GM13977 (cell line): ENCODE measurements around the gene IL3RA.

Experiments used
- DNase-seq: peaks from one replicate; pipeline ENCODE4 v3.0.0; 2012; ENCODE audit warnings: low spot score
- in situ Hi-C: fragments of 300-500 bp; cut with MboI; formaldehyde crosslinking; loops from one replicate; pipeline ENCODE4 v1.12.0; 2022; ENCODE audit warnings: low sequenced_read_pairs, low pct_unique_long_range_greater_than_20kb, mixed read lengths, inconsistent platforms; ENCODE audit not compliant: unreplicated experiment
- TF ChIP-seq, protein P1 (sequence below): IDR thresholded peaks from 2 replicates; pipeline ENCODE4 v1.5.1; 2012; ENCODE audit warnings: mild to moderate bottlenecking, control low read depth; ENCODE audit not compliant: insufficient read depth; ENCODE audit errors: extremely low read depth, missing control alignments

Gene IL3RA

GRCh38 chrX:1427756-1428155 is 91.2 kb downstream of the IL3RA start:
- in situ Hi-C loops: no loop called here
- DNase-seq: no peak
- TF ChIP-seq, protein P1, sequence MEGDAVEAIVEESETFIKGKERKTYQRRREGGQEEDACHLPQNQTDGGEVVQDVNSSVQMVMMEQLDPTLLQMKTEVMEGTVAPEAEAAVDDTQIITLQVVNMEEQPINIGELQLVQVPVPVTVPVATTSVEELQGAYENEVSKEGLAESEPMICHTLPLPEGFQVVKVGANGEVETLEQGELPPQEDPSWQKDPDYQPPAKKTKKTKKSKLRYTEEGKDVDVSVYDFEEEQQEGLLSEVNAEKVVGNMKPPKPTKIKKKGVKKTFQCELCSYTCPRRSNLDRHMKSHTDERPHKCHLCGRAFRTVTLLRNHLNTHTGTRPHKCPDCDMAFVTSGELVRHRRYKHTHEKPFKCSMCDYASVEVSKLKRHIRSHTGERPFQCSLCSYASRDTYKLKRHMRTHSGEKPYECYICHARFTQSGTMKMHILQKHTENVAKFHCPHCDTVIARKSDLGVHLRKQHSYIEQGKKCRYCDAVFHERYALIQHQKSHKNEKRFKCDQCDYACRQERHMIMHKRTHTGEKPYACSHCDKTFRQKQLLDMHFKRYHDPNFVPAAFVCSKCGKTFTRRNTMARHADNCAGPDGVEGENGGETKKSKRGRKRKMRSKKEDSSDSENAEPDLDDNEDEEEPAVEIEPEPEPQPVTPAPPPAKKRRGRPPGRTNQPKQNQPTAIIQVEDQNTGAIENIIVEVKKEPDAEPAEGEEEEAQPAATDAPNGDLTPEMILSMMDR: no peak

- DNase-seq: no peak
- in situ Hi-C loops: no loop called here
- TF ChIP-seq, protein P1: no peak
These were observed 93.9 kb downstream of the IL3RA start for GRCh38 chrX:1430451-1430850.
